Tibial artery (tissue), 4 donors: ENCODE results near the gene PCLO.

Experiments used
- DNase-seq, 2 donors: peaks; one replicate each; pipeline ENCODE4 v3.0.0-alpha.2; 2019
- H3K27ac ChIP-seq, 2 donors: fragments of 200-600 bp; sonication (generic) in 1 of 2; 1 replicate in 1 of 2; 2 replicates in 1 of 2; pipeline ENCODE4 v1.5.1; 2018 to 2019; ENCODE audit warnings: mild to moderate bottlenecking in 1 of 2
- H3K27me3 ChIP-seq, 2 donors: fragments of 200-600 bp; sonication (generic) in 1 of 2; one replicate each; pipeline versions ENCODE4 v1.5.1 to v1.6.0; 2016 to 2019
- H3K36me3 ChIP-seq, 3 donors: fragments of 200-600 bp; sonication (generic) in 2 of 3; one replicate each; pipeline ENCODE4 v1.5.1; 2016 to 2019; ENCODE audit warnings: mild to moderate bottlenecking in 2 of 3
- H3K4me1 ChIP-seq, 4 donors: fragments of 200-600 bp; sonication (generic) in 2 of 4; 1 replicate in 3 of 4; 2 replicates in 1 of 4; pipeline ENCODE4 v1.5.1; 2016 to 2019
- H3K4me3 ChIP-seq, 2 donors: fragments of 200-600 bp; sonication (generic) in 1 of 2; 1 replicate in 1 of 2; 2 replicates in 1 of 2; pipeline ENCODE4 v1.5.1; 2018 to 2019; ENCODE audit warnings: mild to moderate bottlenecking in 2 of 2
- H3K9me3 ChIP-seq, 3 donors: fragments of 200-600 bp; sonication (generic) in 1 of 3; one replicate each; pipeline ENCODE4 v1.5.1; 2016 to 2019
- intact Hi-C: fragments of 100-400 bp; cut with DNase I; formaldehyde crosslinking; loops from one replicate; pipeline ENCODE4 v1.15.0; 2023; ENCODE audit warnings: low total_unique reads
- TF ChIP-seq, protein P1 (sequence below), 2 experiments: fragments of 200-600 bp in 1 of 2; fragments of 450-650 bp in 1 of 2; IDR thresholded peaks; one replicate each; pipeline ENCODE4 v1.5.1; 2017 to 2019; ENCODE audit warnings: antibody characterized with exemption in 2 of 2, mild to moderate bottlenecking in 1 of 2, moderate library complexity in 1 of 2

Gene PCLO

DNA sequence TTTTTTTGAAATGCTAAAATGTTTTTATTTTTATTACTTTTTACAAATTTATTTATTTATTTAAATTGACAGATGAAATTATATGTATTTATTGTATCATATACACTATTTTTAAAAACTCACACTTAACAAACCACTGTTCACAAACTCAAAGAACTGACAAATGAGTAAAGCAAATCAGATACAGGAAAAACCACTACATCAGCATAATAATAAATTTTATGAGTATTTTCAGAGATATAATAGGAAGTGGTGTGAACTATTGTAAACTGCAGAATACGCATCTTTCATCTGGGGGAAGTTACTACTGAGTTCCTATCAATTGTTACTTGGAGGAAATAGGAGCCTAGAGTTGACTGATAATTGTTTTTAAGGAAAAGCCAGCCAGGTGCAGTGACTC, 150.7 kb downstream of the PCLO start:
- no peak for DNase-seq
- no peaks in the 10 kb centered on the region for H3K27me3 ChIP-seq
- TF ChIP-seq, protein P1, sequence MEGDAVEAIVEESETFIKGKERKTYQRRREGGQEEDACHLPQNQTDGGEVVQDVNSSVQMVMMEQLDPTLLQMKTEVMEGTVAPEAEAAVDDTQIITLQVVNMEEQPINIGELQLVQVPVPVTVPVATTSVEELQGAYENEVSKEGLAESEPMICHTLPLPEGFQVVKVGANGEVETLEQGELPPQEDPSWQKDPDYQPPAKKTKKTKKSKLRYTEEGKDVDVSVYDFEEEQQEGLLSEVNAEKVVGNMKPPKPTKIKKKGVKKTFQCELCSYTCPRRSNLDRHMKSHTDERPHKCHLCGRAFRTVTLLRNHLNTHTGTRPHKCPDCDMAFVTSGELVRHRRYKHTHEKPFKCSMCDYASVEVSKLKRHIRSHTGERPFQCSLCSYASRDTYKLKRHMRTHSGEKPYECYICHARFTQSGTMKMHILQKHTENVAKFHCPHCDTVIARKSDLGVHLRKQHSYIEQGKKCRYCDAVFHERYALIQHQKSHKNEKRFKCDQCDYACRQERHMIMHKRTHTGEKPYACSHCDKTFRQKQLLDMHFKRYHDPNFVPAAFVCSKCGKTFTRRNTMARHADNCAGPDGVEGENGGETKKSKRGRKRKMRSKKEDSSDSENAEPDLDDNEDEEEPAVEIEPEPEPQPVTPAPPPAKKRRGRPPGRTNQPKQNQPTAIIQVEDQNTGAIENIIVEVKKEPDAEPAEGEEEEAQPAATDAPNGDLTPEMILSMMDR (IDR thresholded peaks at IDR 0.05): no peak
- no peaks in the 10 kb centered on the region for H3K4me1 ChIP-seq
- intact Hi-C loops: no loop called here
- H3K9me3 ChIP-seq: no peaks in the 10 kb centered on the region
- H3K36me3 ChIP-seq: no peaks in the 10 kb centered on the region
- H3K4me3 ChIP-seq: no peak overlapping the region
- H3K27ac ChIP-seq: no peak overlapping the region

DNA sequence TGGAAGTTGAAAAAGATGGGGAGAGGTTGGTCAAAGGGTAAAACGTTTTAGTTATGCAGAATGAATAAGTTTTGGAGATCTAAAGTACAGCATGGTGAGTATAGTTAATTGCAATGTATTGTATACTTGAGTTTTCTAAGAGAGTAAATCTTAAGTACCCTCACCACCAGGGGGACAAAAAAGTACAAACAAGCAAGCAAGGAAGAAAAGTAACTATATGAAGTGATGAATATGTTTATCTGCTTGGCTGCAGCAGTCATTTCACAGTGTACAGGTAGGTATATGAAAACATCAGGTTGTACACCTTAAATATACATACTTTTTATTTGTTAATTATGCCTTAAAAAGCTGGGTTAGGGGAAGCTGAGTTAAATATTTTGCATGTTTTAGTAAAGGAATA, 157.3 kb downstream of the PCLO start:
- no peaks in the 10 kb centered on the region for H3K27me3 ChIP-seq
- no peak overlapping the region for H3K27ac ChIP-seq
- no peak for DNase-seq
- H3K36me3 ChIP-seq: no peaks in the 10 kb centered on the region
- intact Hi-C loops: no loop called here
- no peaks in the 10 kb centered on the region for H3K9me3 ChIP-seq
- TF ChIP-seq, protein P1 (IDR thresholded peaks at IDR 0.05): no peak
- no peaks in the 10 kb centered on the region for H3K4me1 ChIP-seq
- no peak overlapping the region for H3K4me3 ChIP-seq

DNA sequence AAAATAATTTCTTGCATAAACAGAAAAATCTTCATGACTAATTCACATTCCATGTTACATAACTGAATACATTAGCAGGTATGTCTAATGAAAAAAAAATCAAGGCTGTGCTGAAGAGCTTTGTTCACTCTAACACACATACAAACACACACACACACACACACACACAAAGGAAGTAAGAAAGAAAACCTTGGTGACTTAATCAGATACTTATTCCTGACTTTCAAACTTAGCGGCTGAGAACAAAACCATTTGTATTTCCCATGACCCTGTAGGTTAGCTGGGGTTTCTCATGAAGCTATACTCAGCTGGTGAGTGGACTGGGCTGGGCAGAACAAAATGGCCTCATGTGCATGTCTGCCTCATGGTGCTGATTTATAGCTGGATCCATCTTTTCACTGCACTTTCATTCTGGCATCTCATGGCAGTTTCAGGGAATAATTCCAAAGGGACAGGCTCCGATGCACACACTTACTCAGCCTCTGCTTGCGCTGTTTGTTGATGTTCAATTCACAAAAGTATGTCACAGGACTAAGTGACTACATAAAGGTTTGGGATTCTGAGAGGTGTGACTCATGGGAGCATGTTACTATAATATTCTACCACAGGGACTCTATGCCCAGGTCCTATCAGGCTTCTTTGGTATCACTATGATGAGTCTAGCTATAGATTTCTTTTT, 161.2 kb downstream of the PCLO start:
- no peaks in the 10 kb centered on the region for H3K4me1 ChIP-seq
- no peak overlapping the region for H3K27ac ChIP-seq
- no peak for DNase-seq
- H3K27me3 ChIP-seq: no peaks in the 10 kb centered on the region
- intact Hi-C loops: loop anchor here (5.0 kb wide), 1 partner anchor 556 kb away; no protein-coding TSS in a partner anchor
- H3K36me3 ChIP-seq: no peaks in the 10 kb centered on the region
- H3K4me3 ChIP-seq: no peak overlapping the region
- no peaks in the 10 kb centered on the region for H3K9me3 ChIP-seq
- TF ChIP-seq, protein P1 (IDR thresholded peaks at IDR 0.05): no peak

DNA sequence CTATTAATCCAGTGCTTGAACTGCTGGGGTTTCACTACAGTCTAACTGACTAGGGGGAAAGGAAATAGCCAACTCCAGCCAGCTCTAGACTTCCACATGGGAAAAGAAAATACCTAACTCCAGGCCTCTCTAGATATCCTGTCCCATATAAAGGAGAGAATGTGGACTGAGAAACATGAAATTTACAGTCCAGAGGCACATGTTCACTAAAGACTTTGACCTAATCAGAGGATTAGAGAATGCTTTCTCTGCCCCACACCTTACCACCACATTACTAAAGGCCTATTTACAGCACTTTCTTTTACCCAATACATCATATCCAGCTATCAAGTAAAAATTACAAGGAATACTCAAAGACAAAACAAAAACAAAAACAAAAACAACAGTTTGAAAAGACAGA, 164.2 kb downstream of the PCLO start:
- intact Hi-C loops: no loop called here
- DNase-seq: no peak
- Histone ChIP-seq H3K4me3 (no peak overlapping the region), H3K27ac (no peak overlapping the region), H3K4me1 (no peaks in the 10 kb centered on the region), H3K27me3 (no peaks in the 10 kb centered on the region), H3K36me3 (no peaks in the 10 kb centered on the region), H3K9me3 (no peaks in the 10 kb centered on the region)
- TF ChIP-seq, protein P1 (IDR thresholded peaks at IDR 0.05): no peak

DNA sequence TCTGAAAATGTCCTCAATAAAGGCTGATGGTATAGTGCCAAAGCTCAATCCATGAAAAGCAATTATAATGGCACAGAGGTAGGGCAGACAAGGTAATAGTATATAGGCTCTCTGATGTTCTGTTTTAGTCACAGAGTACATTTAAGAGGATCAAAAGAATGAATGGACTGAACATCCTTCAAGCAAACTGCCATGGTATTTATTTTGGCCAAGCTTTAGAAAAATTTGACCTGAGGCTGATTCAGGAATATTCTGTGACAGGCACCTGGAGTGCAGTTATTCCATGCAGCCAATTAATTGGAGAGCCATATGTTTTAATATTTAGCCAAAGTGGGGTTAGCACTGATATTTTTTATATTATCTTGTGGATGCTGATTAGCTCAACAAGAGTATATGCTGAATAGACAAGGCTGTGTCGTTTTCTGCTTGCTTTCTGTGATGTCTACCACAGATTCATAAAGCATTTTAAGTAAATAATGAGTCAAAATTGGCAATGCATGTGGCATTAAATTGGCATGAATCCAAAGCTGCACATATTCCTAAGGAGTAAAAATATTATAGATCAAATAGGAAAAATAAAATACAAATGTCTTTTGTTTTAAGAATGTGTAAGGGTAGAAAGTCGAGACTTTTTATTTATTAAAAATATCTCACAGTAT, 177.4 kb downstream of the PCLO start:
- Histone ChIP-seq H3K27ac (no peak overlapping the region), H3K36me3 (no peaks in the 10 kb centered on the region), H3K27me3 (no peaks in the 10 kb centered on the region), H3K4me1 (no peaks in the 10 kb centered on the region), H3K4me3 (no peak overlapping the region), H3K9me3 (no peaks in the 10 kb centered on the region)
- TF ChIP-seq, protein P1 (IDR thresholded peaks at IDR 0.05): no peak
- intact Hi-C loops: no loop called here
- DNase-seq: no peak
